8988T (cell line): Measurements from ENCODE around the gene LPP.
"Not testable (repeated sequence)": the region's sequence is repeated elsewhere in the genome, so short reads cannot be mapped to it uniquely, and the experiment has no call there.

ENCODE experiments used
- DNase-seq: peaks from one replicate; pipeline ENCODE4 v3.0.0; 2011

The LPP gene

GRCh38 chr3:188617270-188617669, 463.3 kb downstream of the LPP start:
- DNase-seq = no peak

DNA sequence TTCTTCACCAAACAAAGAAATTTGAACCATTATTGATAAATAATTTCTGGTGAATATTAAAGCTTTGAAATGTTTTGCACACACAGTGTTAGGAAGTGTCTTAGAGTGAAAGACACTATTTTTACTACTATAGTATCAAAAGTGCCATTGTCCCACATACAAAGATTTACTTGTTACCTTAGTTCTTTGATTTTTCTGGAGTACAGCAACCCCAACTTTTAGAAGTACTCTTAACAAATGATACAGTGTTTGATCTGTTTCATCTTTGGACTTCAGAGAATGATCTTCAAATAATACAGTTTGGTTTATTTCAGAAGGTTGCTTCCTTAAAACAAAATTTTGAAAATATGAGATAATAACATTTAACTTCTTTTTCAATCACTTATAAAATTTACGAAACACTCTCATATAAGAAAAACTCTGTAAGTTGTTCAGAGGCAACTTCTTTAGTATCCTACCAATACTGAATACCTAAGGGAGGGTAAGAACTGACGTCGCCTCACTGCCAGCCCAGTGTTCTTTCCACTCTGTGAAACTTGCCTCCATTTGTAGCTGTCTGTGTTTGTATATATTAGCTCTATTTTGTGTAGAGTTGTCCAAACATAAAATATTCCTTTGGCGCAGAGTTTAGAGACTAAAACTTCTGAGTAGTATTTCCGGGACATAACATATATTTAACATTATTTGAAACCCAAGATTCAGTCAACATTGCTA, 464.2 kb downstream of the LPP start:
- DNase-seq = no peak

DNA sequence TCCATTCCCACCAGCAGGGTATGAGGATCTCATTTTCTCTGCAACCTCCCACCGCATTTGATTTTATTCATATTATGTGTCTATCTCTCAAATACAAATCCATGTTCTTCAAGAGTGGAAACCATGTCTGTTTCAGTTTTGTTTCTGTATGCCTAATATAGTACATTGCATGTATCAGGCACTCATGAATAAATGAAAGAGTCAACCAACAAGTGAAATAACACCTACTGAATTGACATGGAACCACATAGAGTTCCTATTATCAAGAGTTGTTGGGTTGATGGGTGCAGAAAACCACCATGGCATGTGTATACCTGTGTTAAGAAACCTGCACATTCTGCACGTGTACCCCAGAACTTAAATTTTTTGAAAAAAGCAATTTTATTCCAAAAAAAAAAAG, 466.8 kb downstream of the LPP start:
- no peak for DNase-seq

- DNase-seq = no peak
Measured at GRCh38 chr3:188624384-188624783, 470.4 kb downstream of the LPP start.

GRCh38 chr3:188624828-188625227, 470.9 kb downstream of the LPP start:
- no peak for DNase-seq

GRCh38 chr3:188627652-188628051, 473.7 kb downstream of the LPP start:
- no peak for DNase-seq

DNA sequence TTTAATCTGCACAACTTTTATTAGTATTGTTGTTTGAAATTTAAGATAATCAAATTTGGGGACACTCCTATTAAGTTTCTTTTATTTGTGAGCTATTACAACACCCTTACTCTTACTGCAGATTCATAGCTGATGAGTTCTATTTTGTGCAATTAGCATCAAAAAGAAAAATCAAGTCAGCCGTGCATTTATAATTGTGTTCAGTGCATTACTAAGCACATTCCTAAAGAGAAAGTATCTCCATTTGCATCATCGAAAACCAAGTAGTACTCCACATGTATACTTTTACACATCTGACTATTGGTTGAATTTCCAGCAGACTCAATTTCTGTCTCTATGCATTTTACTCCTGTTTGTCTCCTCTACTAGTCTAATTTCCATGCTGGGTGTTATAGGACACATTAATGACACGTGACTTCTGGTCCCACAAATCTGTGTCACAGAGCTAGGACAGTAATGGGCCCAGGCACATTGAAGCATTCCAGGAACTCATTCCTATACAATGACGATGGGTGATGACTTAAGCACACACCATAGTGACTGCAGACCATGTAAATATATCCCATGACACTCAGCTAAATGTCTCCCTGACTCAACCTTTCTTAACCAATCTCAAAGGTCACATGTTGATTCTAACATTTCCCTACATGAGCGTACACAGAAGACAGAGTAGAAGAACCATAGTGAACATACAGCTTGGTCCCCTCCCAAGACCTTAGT, 477.5 kb downstream of the LPP start:
- no peak for DNase-seq

DNA sequence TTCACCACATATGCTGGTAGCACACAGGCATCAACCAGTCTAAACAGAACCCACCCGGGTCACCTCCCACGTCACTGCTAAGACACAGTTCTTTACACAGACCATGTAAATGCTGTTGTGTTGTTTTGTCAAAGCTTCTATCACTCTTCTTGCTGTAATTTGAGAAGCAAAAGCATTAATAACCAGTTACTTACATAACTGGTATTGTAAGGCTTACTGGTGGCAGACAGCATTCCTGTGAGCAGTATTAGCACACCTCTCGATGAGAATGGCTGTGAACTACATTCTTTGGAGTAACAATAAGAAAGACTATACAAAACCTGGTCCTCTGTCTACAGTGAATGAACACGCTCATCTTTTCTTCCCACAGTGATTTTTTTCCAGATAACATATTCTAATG, 479.2 kb downstream of the LPP start:
- no peak for DNase-seq

- no peak for DNase-seq
Measured at GRCh38 chr3:188634285-188634684, 480.3 kb downstream of the LPP start.

DNA sequence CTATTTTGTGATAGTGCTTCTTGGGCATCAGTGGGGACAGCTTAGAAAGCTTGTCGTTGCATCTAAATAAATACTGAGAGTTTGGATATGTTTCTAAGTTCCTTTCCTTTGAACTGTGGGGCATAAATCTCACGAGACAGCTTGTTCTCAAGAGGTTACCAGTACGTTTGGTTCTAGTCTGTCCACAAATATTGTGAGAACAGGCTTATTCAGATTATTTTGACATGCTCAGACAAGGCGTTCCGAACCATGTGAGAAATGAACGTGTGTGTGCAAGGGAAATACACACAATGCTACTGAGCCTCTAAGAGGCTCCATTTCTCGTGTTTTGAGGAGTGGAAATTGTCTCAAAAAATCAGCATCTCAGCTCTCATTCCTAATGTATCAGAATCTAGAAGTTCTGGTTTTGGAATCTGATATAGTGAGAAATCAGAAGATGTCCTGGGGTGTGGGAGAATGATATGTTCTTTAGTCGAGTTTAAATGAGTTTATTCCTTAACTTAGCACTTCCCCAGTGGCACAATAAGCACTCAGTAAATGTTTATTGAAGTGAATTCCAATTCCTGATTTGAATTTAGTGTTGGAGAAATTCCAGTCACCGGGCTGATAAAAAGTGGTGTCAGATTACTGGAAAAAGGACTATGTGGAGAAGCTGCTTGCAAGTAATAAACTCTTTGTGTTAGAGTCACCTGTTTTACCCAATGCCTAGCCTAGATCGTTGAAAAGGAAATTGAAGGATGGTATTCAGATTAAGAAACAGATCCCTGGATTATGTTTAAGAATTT, 481.5 kb downstream of the LPP start:
- DNase-seq = no peak

DNA sequence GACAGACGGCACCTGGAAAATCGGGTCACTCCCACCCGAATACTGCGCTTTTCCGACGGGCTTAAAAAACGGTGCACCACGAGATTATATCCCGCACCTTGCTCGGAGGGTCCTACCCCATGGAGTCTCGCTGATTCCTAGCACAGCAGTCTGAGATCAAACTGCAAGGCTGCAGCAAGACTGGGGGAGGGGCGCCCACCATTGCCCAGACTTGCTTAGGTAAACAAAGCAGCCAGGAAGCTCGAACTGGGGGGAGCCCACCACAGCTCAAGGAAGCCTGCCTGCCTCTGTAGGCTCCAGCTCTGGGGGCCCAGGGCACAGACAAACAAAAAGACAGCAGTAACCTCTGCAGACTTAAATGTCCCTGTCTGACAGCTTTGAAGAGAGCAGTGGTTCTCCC, 482.3 kb downstream of the LPP start:
- not testable (repeated sequence) for DNase-seq

DNA sequence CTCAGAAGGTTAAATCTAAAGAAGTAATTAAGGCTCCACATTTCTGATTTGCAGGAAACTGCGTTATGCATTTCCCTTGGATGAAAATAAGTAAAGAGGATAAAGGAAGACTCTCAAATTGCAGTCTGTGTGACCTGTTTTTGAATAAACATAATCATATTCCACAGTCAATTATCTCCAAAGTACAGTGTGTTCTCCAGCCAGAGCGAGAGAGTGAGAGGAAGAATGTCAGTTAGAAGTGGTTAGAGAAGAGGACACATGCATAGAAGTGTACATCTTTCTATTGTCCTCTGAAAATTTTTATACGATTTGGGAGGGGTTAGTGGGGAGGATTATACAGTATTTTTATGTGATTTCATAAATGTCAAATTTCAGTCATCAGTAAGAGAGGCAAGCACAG, 487.1 kb downstream of the LPP start:
- no peak for DNase-seq

DNA sequence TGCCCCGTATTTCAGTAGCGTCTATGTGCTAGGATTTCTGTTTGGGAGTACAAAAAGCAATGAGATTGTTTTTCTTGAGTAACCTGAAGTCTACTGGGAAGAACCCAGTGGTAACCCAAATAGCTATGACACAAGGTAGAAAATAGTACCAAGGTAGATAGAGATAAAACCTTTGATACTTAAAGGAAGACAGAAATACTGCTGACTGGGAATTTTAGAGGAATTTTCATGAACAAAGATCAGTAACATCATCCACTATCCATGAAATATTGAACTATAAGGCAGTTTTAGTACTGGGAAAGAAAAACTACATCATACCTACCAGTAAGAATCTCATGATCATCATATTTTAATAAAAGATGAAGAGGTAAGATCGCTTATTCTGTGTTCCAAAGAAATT, 489.8 kb downstream of the LPP start:
- DNase-seq = no peak

GRCh38 chr3:188646592-188646991, 492.6 kb downstream of the LPP start:
- DNase-seq = no peak

GRCh38 chr3:188647237-188647636, 493.3 kb downstream of the LPP start:
- no peak for DNase-seq

GRCh38 chr3:188649521-188649920, 495.6 kb downstream of the LPP start:
- DNase-seq = no peak

DNA sequence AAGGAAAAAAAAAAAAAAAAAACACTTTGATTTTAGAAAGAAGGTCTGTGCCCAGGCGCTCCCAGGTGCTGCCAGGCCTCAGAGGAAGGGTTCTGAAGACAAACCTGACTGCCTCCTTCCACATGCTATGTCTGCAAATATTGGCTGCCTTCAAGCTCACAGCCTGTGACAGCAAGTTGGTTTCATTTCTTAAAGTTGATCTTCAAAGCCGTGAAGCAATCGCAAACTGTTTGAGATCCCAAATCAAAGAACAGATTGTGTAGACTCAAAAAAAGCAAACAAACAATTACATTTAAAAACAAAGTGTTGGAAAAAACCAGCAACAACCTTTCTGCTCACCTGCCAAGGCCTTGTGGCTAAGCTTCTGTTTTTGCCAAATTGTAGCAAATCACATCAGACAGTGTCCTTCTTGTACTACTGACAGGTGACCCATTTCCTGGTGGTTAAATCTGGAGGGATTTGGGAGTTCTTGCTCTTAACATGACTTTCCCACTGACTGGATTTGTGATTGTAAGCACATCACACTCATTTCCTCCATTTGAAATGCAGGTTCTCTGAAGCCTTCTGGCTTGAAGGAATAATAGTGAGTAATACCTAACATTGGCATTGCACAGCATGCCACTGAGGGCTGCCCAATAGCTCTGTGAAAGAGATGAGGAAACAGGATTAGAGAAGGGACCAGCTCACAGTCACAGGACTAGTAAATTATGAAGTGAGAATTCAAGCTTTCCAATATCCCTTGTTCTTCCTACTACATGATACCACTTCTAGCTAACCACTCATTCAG, 502.4 kb downstream of the LPP start:
- no peak for DNase-seq

DNA sequence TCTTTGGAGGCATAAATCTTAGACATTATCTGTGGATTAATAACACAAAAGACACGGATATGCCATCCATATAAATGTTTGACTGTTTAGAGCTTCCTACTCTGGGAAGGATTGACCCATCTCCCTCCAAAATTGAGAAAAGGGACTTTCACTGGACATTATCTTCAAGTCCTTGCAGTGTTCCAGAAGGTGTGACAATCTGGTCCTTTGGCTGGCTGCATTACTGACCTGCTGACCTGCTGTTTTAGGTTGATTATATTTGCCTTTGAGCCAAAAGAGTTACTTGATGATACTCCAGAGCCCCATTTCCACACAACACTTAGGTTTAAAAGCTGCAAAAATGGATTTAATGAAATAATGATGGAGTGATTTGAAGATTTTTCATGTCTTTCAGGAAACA, 504.6 kb downstream of the LPP start:
- no peak for DNase-seq

GRCh38 chr3:188659449-188660090, 505.6 kb downstream of the LPP start:
- no peak for DNase-seq

DNA sequence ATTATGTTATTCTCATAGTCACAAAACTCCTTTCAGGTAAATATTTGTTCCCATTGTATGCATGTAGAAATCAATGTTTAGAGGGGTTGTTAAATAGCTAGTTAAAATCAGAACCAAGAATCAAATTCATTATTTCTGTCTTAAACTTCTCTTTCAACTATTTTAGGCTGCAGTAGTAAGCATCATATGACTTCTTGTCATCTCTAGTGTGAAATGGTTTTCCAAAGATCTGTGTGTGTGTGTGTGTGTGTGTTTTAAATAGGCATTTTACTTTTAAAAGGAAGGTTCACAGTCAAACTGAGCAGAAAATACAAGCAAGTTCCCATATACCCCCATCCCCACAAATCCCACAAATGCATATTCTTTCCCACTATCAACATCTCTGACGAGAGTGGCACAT, 506.5 kb downstream of the LPP start:
- DNase-seq = no peak

DNA sequence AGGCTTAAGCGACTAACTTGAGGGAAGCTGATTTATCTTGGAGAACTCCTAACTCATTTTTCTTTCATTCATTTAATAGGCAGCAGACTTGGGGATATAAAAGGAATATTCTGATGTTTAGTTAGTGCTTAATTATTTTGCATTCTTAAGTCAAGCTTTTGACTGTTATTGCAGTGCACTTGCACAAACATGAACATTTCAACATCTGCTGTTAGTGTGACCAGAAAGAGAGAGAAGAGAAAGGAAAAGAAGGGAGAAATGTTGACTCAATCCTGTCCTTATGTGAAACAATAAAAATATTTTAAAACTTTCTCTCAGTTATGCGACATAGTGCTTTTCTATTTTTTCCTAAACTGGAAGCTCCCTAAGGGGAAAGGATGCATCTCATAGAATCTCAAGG, 507.8 kb downstream of the LPP start:
- DNase-seq = no peak

DNA sequence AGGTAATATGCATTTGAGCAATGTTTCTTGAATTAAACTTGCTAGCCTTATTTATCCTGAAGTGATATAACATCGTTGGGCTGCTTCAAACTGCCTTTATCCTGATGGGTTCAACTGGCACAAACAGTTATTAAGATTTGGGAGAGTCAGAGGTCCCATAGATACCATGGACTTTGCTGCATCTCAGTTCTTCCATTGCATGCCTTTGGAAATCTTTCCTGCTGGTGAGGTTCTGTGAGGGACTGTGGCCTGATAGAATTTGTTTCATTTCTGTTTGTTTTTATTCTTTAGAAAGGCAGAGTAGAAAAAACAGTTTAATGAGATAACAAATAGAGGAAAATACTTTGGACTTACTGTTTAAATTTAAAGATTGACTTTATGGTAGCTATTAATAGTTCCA, 508.3 kb downstream of the LPP start:
- no peak for DNase-seq

GRCh38 chr3:188662795-188663194, 508.8 kb downstream of the LPP start:
- no peak for DNase-seq
